Mesodermal cell (in vitro differentiated cells): ENCODE data around the gene ZNF438.

Experiments used
- H3K27ac ChIP-seq: 2 replicates; pipeline ENCODE4 v1.7.0; 2013; ENCODE audit warnings: mild to moderate bottlenecking, low read depth, low read length, moderate library complexity; ENCODE audit not compliant: severe bottlenecking
- H3K36me3 ChIP-seq: 2 replicates; pipeline ENCODE4 v1.7.1; 2013; ENCODE audit warnings: mild to moderate bottlenecking, low read length, moderate library complexity; ENCODE audit not compliant: control insufficient read depth, insufficient read depth
- H3K4me1 ChIP-seq: one replicate; pipeline ENCODE4 v1.7.1; 2013; ENCODE audit warnings: mild to moderate bottlenecking, low read length; ENCODE audit not compliant: insufficient read depth, control insufficient read depth, poor library complexity, severe bottlenecking
- H3K4me3 ChIP-seq: 2 replicates; pipeline ENCODE4 v1.7.0; 2013; ENCODE audit warnings: low read length, control low read depth, mild to moderate bottlenecking; ENCODE audit not compliant: insufficient read depth, poor library complexity, severe bottlenecking; ENCODE audit errors: extremely low read depth
- H3K9me3 ChIP-seq: 2 replicates; pipeline ENCODE4 v1.7.1; 2013; ENCODE audit warnings: mild to moderate bottlenecking, low read length, moderate library complexity; ENCODE audit not compliant: control insufficient read depth
- WGBS, 2 experiments: methylation state at CpG; one replicate each; pipeline ENCODE4 v1.1.5; 2013; ENCODE audit warnings: missing lambda C conversion rate in 2 of 2; ENCODE audit not compliant: insufficient coverage in 2 of 2; 5-methylcytosine and 5-hydroxymethylcytosine counted together

The ZNF438 gene

GRCh38 chr10:30997536-30998235 is 34.0 kb downstream of the ZNF438 start:
- Histone ChIP-seq H3K36me3 (no peaks in the 10 kb centered on the region), H3K9me3 (peaks cover 12% of the 10 kb centered on the region), H3K27ac (no peak overlapping the region), H3K4me1 (no peaks in the 10 kb centered on the region), H3K4me3 (no peak overlapping the region)
- WGBS, 2 experiments, result 100% methylated on average over 3 of the region's 3 CpGs; no CpG with 5 or more reads in 1 of the 2 experiments

- Histone ChIP-seq H3K4me1 (no peaks in the 10 kb centered on the region), H3K36me3 (no peaks in the 10 kb centered on the region)
These were observed 35.1 kb downstream of the ZNF438 start for GRCh38 chr10:30996481-30997005.

GRCh38 chr10:30995081-30995770 is 36.4 kb downstream of the ZNF438 start:
- no CpG with 5 or more reads among the region's 3 CpGs for WGBS, 2 experiments
- no peaks in the 10 kb centered on the region for H3K36me3 ChIP-seq
- H3K9me3 ChIP-seq, result peaks cover 12% of the 10 kb centered on the region
- H3K4me1 ChIP-seq, result no peaks in the 10 kb centered on the region
- H3K27ac ChIP-seq, result no peak overlapping the region
- H3K4me3 ChIP-seq, result no peak overlapping the region

More at GRCh38 chr10:30996481-30997005, 35.1 kb downstream of the ZNF438 start:
- no peak overlapping the region for H3K4me3 ChIP-seq
- peaks cover 12% of the 10 kb centered on the region for H3K9me3 ChIP-seq
- no peak overlapping the region for H3K27ac ChIP-seq

GRCh38 chr10:30993155-30993554 is 38.5 kb downstream of the ZNF438 start:
- Histone ChIP-seq H3K36me3 (no peaks in the 10 kb centered on the region), H3K9me3 (peaks cover 12% of the 10 kb centered on the region), H3K4me3 (no peak overlapping the region), H3K27ac (no peak overlapping the region), H3K4me1 (no peaks in the 10 kb centered on the region)
- WGBS, 2 experiments, result 100% methylated on average over 1 of the region's 1 CpG; no CpG with 5 or more reads in 1 of the 2 experiments

- H3K9me3 ChIP-seq, result peaks cover 12% of the 10 kb centered on the region
- no peak overlapping the region for H3K4me3 ChIP-seq
- 96 to 100% methylated on average over 4 of the region's 4 CpGs for WGBS, 2 experiments
- no peaks in the 10 kb centered on the region for H3K4me1 ChIP-seq
- H3K36me3 ChIP-seq, result no peaks in the 10 kb centered on the region
- no peak overlapping the region for H3K27ac ChIP-seq
These were observed 39.0 kb downstream of the ZNF438 start for GRCh38 chr10:30992681-30993080.

GRCh38 chr10:30991647-30992011 is 40.0 kb downstream of the ZNF438 start:
- H3K4me1 ChIP-seq, result no peaks in the 10 kb centered on the region
- WGBS, 2 experiments, result 75 to 92% methylated on average over 1 of the region's 1 CpG

GRCh38 chr10:30990971-30991646 is 40.6 kb downstream of the ZNF438 start:
- H3K9me3 ChIP-seq, result peaks cover 12% of the 10 kb centered on the region
- H3K4me1 ChIP-seq, result peaks cover 2% of the 10 kb centered on the region
- WGBS, 2 experiments, result 96 to 100% methylated on average over 2 of the region's 2 CpGs
- no peaks in the 10 kb centered on the region for H3K36me3 ChIP-seq
- no peak overlapping the region for H3K27ac ChIP-seq
- no peak overlapping the region for H3K4me3 ChIP-seq

More at GRCh38 chr10:30991647-30992011, 40.0 kb downstream of the ZNF438 start:
- H3K9me3 ChIP-seq, result peaks cover 12% of the 10 kb centered on the region
- no peak overlapping the region for H3K27ac ChIP-seq
- no peak overlapping the region for H3K4me3 ChIP-seq
- H3K36me3 ChIP-seq, result no peaks in the 10 kb centered on the region

GRCh38 chr10:30990351-30990750 is 41.3 kb downstream of the ZNF438 start:
- WGBS, 2 experiments, result no CpG with 5 or more reads among the region's 2 CpGs
- H3K27ac ChIP-seq, result no peak overlapping the region
- H3K9me3 ChIP-seq, result peaks cover 9% of the 10 kb centered on the region
- H3K4me1 ChIP-seq, result peaks cover 5% of the 10 kb centered on the region
- no peaks in the 10 kb centered on the region for H3K36me3 ChIP-seq
- H3K4me3 ChIP-seq, result no peak overlapping the region

- WGBS, 2 experiments, result no CpG with 5 or more reads among the region's 1 CpG
- Histone ChIP-seq H3K27ac (no peak overlapping the region), H3K36me3 (no peaks in the 10 kb centered on the region), H3K4me3 (no peak overlapping the region), H3K9me3 (peaks cover 6% of the 10 kb centered on the region), H3K4me1 (peaks cover 5% of the 10 kb centered on the region)
These were observed 42.7 kb downstream of the ZNF438 start for GRCh38 chr10:30988831-30989435.

GRCh38 chr10:30987463-30987862 is 44.2 kb downstream of the ZNF438 start:
- H3K9me3 ChIP-seq, result no peaks in the 10 kb centered on the region
- 90 to 94% methylated on average over 2 to 3 of the region's 5 CpGs for WGBS, 2 experiments
- H3K27ac ChIP-seq, result no peak overlapping the region
- H3K4me1 ChIP-seq, result peaks cover 5% of the 10 kb centered on the region
- no peaks in the 10 kb centered on the region for H3K36me3 ChIP-seq
- H3K4me3 ChIP-seq, result no peak overlapping the region
